GM13976 (cell line): ENCODE data around the gene TECPR2.

Experiments used
- DNase-seq: peaks from one replicate; pipeline ENCODE4 v3.0.0; 2012; ENCODE audit warnings: low spot score
- CTCF ChIP-seq: IDR thresholded peaks from 2 replicates; pipeline ENCODE4 v1.5.1; 2012; ENCODE audit warnings: borderline replicate concordance, mild to moderate bottlenecking; ENCODE audit not compliant: insufficient read depth; ENCODE audit errors: extremely low read depth, missing control alignments, control extremely low read depth
- in situ Hi-C: fragments of 300-500 bp; cut with MboI; formaldehyde crosslinking; loops from one replicate; pipeline ENCODE4 v1.12.0; 2022; ENCODE audit warnings: low sequenced_read_pairs, mixed read lengths, inconsistent platforms; ENCODE audit not compliant: unreplicated experiment

Gene TECPR2

GRCh38 chr14:102317564-102318248 lies 45.0 kb upstream of the TECPR2 start:
- peak; percentile 17 for DNase-seq
- TF ChIP-seq CTCF: peak; percentile 15
- in situ Hi-C loops: loop anchor here (5.0 to 10.0 kb wide), 2 partner anchors 263 to 355 kb away; partner anchors contain the start of gene DYNC1H1

GRCh38 chr14:102318781-102319276 lies 43.9 kb upstream of the TECPR2 start:
- in situ Hi-C loops: loop anchor here (5.0 to 10.0 kb wide), 2 partner anchors 264 to 357 kb away; partner anchors contain the start of gene DYNC1H1
- TF ChIP-seq CTCF: no peak
- DNase-seq: no peak

- no peak for TF ChIP-seq CTCF
- DNase-seq: peak; percentile 95
- in situ Hi-C loops: loop anchor here (5.0 to 10.0 kb wide), 2 partner anchors 265 to 357 kb away; partner anchors contain the start of gene DYNC1H1
Measured at GRCh38 chr14:102319351-102320032, 43.2 kb upstream of the TECPR2 start, which contains the start of gene ZNF839. ZNF839 (plus strand) TSS chr14:102319746; CDS start chr14:102319766, 20 bp downstream.

- peak; percentile 61 for DNase-seq
- TF ChIP-seq CTCF: no peak
- in situ Hi-C loops: no loop called here
Measured at GRCh38 chr14:102320033-102320660, 42.6 kb upstream of the TECPR2 start.

- in situ Hi-C loops: no loop called here
- no peak for TF ChIP-seq CTCF
- no peak for DNase-seq
Measured at GRCh38 chr14:102320671-102321455, 41.9 kb upstream of the TECPR2 start.
